ENCODE data around the gene CALD1. TPM values are rescaled to one million over a fixed set of nuclear protein-coding genes. Genes with fewer than 3 reads are reported as not detected.
A peak's percentile ranks its signal among the peaks of the same experiment; 100 is the strongest.

The CALD1 gene
- total RNA-seq, 1 donor from 2014 or later: 122 TPM

DNA sequence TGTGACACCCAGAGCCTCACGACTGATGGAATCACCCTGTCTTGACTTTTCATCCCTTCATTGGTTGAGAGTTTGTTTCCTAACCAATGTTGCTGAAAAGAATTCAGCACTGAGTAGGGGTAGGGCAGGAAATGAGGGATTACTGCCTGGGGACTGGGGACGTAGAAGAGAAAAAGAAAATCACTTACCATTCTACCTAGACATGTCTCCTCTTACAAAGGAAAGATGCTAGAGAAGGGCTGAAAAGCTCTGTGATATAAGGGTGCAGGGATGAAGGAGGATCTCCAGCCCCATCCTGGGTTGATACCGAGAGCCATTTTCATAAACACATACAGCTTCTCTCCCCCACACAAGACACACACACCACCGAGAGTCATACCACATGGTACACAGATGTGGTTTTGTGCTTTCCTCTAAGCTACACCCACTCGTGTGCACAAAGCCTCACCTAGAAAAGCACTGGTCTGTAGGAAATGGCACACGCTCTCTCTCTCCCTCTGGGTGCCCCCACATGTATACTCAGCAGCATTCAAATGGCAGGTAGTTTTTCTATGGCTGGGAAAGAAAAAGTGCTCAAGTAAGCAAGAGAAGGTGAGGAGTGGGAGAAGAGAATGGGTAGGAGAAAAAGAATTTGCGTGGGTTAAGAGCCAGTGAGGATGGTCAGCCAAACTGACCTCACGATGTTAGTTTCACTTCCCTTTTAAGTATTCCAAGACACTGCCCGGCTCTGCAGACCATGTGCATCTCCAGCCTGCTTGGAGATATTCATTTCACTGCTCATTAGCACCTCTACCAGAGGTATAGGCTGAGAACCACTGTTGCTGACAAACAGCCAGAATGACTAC is 85.8 kb downstream of the CALD1 start:
- H3K9me3 ChIP-seq (replicated peaks): no peaks in the 10 kb centered on the region
- intact Hi-C loops (cut with micrococcal nuclease): no loop called here
- peak overlapping the region; percentile 52 for H3K4me3 ChIP-seq
- DNase-seq: no peak
- H3K27me3 ChIP-seq (ENCODE audit: low read depth): no peaks in the 10 kb centered on the region
- peaks cover 27% of the 10 kb centered on the region for H3K36me3 ChIP-seq
- TF ChIP-seq CTCF (IDR thresholded peaks at IDR 0.05; ENCODE audit: borderline replicate concordance): no peak
- peak overlapping the region; percentile 83 for H3K27ac ChIP-seq (replicated peaks)
- H3K4me1 ChIP-seq: peaks cover 69% of the 10 kb centered on the region

DNA sequence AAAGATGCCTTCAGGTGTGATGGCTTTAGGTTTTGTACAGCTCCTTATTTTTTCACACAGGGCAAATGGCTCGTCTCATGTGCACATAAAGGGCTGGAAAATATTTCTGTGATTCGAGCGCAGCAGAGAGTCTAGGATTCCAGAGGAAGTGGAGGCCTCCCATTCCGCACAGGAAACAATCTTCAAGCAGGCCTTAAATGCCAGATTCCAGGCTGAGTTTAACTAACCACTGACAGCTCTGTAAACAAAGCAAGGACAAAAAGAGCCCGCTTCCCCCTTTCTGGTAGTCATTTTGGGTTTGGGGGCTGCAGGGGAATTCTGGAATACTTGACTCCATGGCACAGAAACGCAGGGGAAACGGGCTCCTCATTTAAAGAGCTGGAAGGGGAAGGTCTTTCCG is 87.2 kb downstream of the CALD1 start:
- peaks cover 82% of the 10 kb centered on the region for H3K4me1 ChIP-seq
- intact Hi-C loops (cut with micrococcal nuclease): no loop called here
- peaks cover 29% of the 10 kb centered on the region for H3K36me3 ChIP-seq
- no peak for TF ChIP-seq CTCF (IDR thresholded peaks at IDR 0.05; ENCODE audit: borderline replicate concordance)
- peak overlapping the region; percentile 83 for H3K27ac ChIP-seq (replicated peaks)
- H3K4me3 ChIP-seq: peak overlapping the region; percentile 52
- H3K27me3 ChIP-seq (ENCODE audit: low read depth): no peaks in the 10 kb centered on the region
- no peaks in the 10 kb centered on the region for H3K9me3 ChIP-seq (replicated peaks)
- DNase-seq: no peak

GRCh38 chr7:134870156-134870555 is 90.7 kb downstream of the CALD1 start:
- DNase-seq: no peak
- Histone ChIP-seq H3K9me3 (replicated peaks) (no peaks in the 10 kb centered on the region), H3K27me3 (ENCODE audit: low read depth) (no peaks in the 10 kb centered on the region), H3K4me3 (no peak overlapping the region), H3K36me3 (peaks cover 29% of the 10 kb centered on the region), H3K27ac (replicated peaks) (peak overlapping the region; percentile 16), H3K4me1 (peaks cover 81% of the 10 kb centered on the region)
- TF ChIP-seq CTCF (IDR thresholded peaks at IDR 0.05; ENCODE audit: borderline replicate concordance): no peak
- intact Hi-C loops (cut with micrococcal nuclease): no loop called here

- intact Hi-C loops (cut with micrococcal nuclease): no loop called here
- DNase-seq: no peak
- Histone ChIP-seq H3K4me3 (no peak overlapping the region), H3K4me1 (peaks cover 75% of the 10 kb centered on the region), H3K36me3 (peaks cover 29% of the 10 kb centered on the region), H3K27ac (replicated peaks) (peak overlapping the region; percentile 16), H3K9me3 (replicated peaks) (no peaks in the 10 kb centered on the region), H3K27me3 (ENCODE audit: low read depth) (no peaks in the 10 kb centered on the region)
- TF ChIP-seq CTCF (IDR thresholded peaks at IDR 0.05; ENCODE audit: borderline replicate concordance): no peak
Observed at GRCh38 chr7:134870781-134871180, 91.3 kb downstream of the CALD1 start.

- Histone ChIP-seq H3K27me3 (ENCODE audit: low read depth) (no peaks in the 10 kb centered on the region), H3K9me3 (replicated peaks) (no peaks in the 10 kb centered on the region), H3K27ac (replicated peaks) (peak overlapping the region; percentile 47), H3K4me1 (peaks cover 53% of the 10 kb centered on the region), H3K4me3 (no peak overlapping the region), H3K36me3 (peaks cover 22% of the 10 kb centered on the region)
- no peak for DNase-seq
- no peak for TF ChIP-seq CTCF (IDR thresholded peaks at IDR 0.05; ENCODE audit: borderline replicate concordance)
- intact Hi-C loops (cut with micrococcal nuclease): no loop called here
Observed at GRCh38 chr7:134873253-134873652, 93.8 kb downstream of the CALD1 start.

All from left ventricle myocardium inferior (tissue), 1 donor.